Measurements from ENCODE around the gene NCKAP5. TPM values are rescaled to one million over a fixed set of nuclear protein-coding genes. Genes with fewer than 3 reads are reported as not detected.

The NCKAP5 gene
- total and polyA plus RNA-seq, 2 donors = 1.9 to 2.0 TPM

- Histone ChIP-seq H3K4me3 (ENCODE audit: low read length in 2 of 2) (no peak overlapping the region), H3K36me3 (ENCODE audit: control insufficient read depth in 2 of 2, insufficient read depth in 2 of 2, low read length in 1 of 2) (no peaks in the 10 kb centered on the region), H3K27me3 (ENCODE audit: control insufficient read depth in 2 of 2, insufficient read depth in 1 of 2, low read length in 1 of 2) (no peaks in the 10 kb centered on the region), H3K27ac (ENCODE audit: low read depth in 1 of 2, low read length in 1 of 2) (no peak overlapping the region), H3K9me3 (ENCODE audit: control insufficient read depth in 2 of 2, insufficient read depth in 1 of 2, low read length in 1 of 2) (peaks cover 0 to 2% of the 10 kb centered on the region in 2 donors), H3K4me1 (ENCODE audit: control insufficient read depth in 2 of 2, insufficient read depth in 2 of 2, low read length in 2 of 2) (no peaks in the 10 kb centered on the region)
- no peak for DNase-seq (ENCODE audit: low read depth in 6 of 9, low spot score in 9 of 9)
- 91% methylated on average over 2 of the region's 2 CpGs for WGBS
These were observed 779.2 kb downstream of the NCKAP5 start for GRCh38 chr2:132789066-132789465.

- no peak for DNase-seq (ENCODE audit: low read depth in 6 of 9, low spot score in 9 of 9)
- Histone ChIP-seq H3K27ac (ENCODE audit: low read depth in 1 of 2, low read length in 1 of 2) (no peak overlapping the region), H3K4me3 (ENCODE audit: low read length in 2 of 2) (no peak overlapping the region), H3K27me3 (ENCODE audit: control insufficient read depth in 2 of 2, insufficient read depth in 1 of 2, low read length in 1 of 2) (no peaks in the 10 kb centered on the region), H3K36me3 (ENCODE audit: control insufficient read depth in 2 of 2, insufficient read depth in 2 of 2, low read length in 1 of 2) (no peaks in the 10 kb centered on the region), H3K4me1 (ENCODE audit: control insufficient read depth in 2 of 2, insufficient read depth in 2 of 2, low read length in 2 of 2) (no peaks in the 10 kb centered on the region), H3K9me3 (ENCODE audit: control insufficient read depth in 2 of 2, insufficient read depth in 1 of 2, low read length in 1 of 2) (peaks cover 0 to 9% of the 10 kb centered on the region in 2 donors)
- 58% methylated on average over 4 of the region's 4 CpGs for WGBS
These were observed 779.9 kb downstream of the NCKAP5 start for GRCh38 chr2:132788310-132788838.

GRCh38 chr2:132783883-132784282 lies 784.4 kb downstream of the NCKAP5 start:
- DNase-seq (ENCODE audit: low read depth in 6 of 9, low spot score in 9 of 9) = no peak
- WGBS = 95% methylated on average over 11 of the region's 11 CpGs
- Histone ChIP-seq H3K27me3 (ENCODE audit: control insufficient read depth in 2 of 2, insufficient read depth in 1 of 2, low read length in 1 of 2) (no peaks in the 10 kb centered on the region), H3K4me3 (ENCODE audit: low read length in 2 of 2) (no peak overlapping the region), H3K36me3 (ENCODE audit: control insufficient read depth in 2 of 2, insufficient read depth in 2 of 2, low read length in 1 of 2) (no peaks in the 10 kb centered on the region), H3K9me3 (ENCODE audit: control insufficient read depth in 2 of 2, insufficient read depth in 1 of 2, low read length in 1 of 2) (peaks cover 0 to 12% of the 10 kb centered on the region in 2 donors), H3K27ac (ENCODE audit: low read depth in 1 of 2, low read length in 1 of 2) (no peak overlapping the region), H3K4me1 (ENCODE audit: control insufficient read depth in 2 of 2, insufficient read depth in 2 of 2, low read length in 2 of 2) (no peaks in the 10 kb centered on the region)

GRCh38 chr2:132782176-132782783 lies 786.0 kb downstream of the NCKAP5 start:
- no peak overlapping the region for H3K27ac ChIP-seq (ENCODE audit: low read depth in 1 of 2, low read length in 1 of 2)
- WGBS = 90% methylated on average over 7 of the region's 7 CpGs
- H3K9me3 ChIP-seq (ENCODE audit: control insufficient read depth in 2 of 2, insufficient read depth in 1 of 2, low read length in 1 of 2) = peaks cover 0 to 12% of the 10 kb centered on the region in 2 donors
- no peak for DNase-seq (ENCODE audit: low read depth in 6 of 9, low spot score in 9 of 9)
- no peaks in the 10 kb centered on the region for H3K36me3 ChIP-seq (ENCODE audit: control insufficient read depth in 2 of 2, insufficient read depth in 2 of 2, low read length in 1 of 2)
- no peak overlapping the region for H3K4me3 ChIP-seq (ENCODE audit: low read length in 2 of 2)
- H3K4me1 ChIP-seq (ENCODE audit: control insufficient read depth in 2 of 2, insufficient read depth in 2 of 2, low read length in 2 of 2) = no peaks in the 10 kb centered on the region
- no peaks in the 10 kb centered on the region for H3K27me3 ChIP-seq (ENCODE audit: control insufficient read depth in 2 of 2, insufficient read depth in 1 of 2, low read length in 1 of 2)

GRCh38 chr2:132780651-132781050 lies 787.6 kb downstream of the NCKAP5 start:
- no peaks in the 10 kb centered on the region for H3K36me3 ChIP-seq (ENCODE audit: control insufficient read depth in 2 of 2, insufficient read depth in 2 of 2, low read length in 1 of 2)
- no peaks in the 10 kb centered on the region for H3K4me1 ChIP-seq (ENCODE audit: control insufficient read depth in 2 of 2, insufficient read depth in 2 of 2, low read length in 2 of 2)
- 75% methylated on average over 5 of the region's 5 CpGs for WGBS
- DNase-seq (ENCODE audit: low read depth in 6 of 9, low spot score in 9 of 9) = no peak
- no peaks in the 10 kb centered on the region for H3K27me3 ChIP-seq (ENCODE audit: control insufficient read depth in 2 of 2, insufficient read depth in 1 of 2, low read length in 1 of 2)
- H3K27ac ChIP-seq (ENCODE audit: low read depth in 1 of 2, low read length in 1 of 2) = no peak overlapping the region
- peaks cover 0 to 12% of the 10 kb centered on the region in 2 donors for H3K9me3 ChIP-seq (ENCODE audit: control insufficient read depth in 2 of 2, insufficient read depth in 1 of 2, low read length in 1 of 2)
- no peak overlapping the region for H3K4me3 ChIP-seq (ENCODE audit: low read length in 2 of 2)

- H3K4me1 ChIP-seq (ENCODE audit: control insufficient read depth in 2 of 2, insufficient read depth in 2 of 2, low read length in 2 of 2) = no peaks in the 10 kb centered on the region
- WGBS = 88% methylated on average over 1 of the region's 1 CpG
- H3K9me3 ChIP-seq (ENCODE audit: control insufficient read depth in 2 of 2, insufficient read depth in 1 of 2, low read length in 1 of 2) = peaks cover 0 to 12% of the 10 kb centered on the region in 2 donors
- H3K27me3 ChIP-seq (ENCODE audit: control insufficient read depth in 2 of 2, insufficient read depth in 1 of 2, low read length in 1 of 2) = no peaks in the 10 kb centered on the region
- no peak overlapping the region for H3K27ac ChIP-seq (ENCODE audit: low read depth in 1 of 2, low read length in 1 of 2)
- H3K36me3 ChIP-seq (ENCODE audit: control insufficient read depth in 2 of 2, insufficient read depth in 2 of 2, low read length in 1 of 2) = no peaks in the 10 kb centered on the region
- no peak overlapping the region for H3K4me3 ChIP-seq (ENCODE audit: low read length in 2 of 2)
- DNase-seq (ENCODE audit: low read depth in 6 of 9, low spot score in 9 of 9) = no peak
These were observed 789.0 kb downstream of the NCKAP5 start for GRCh38 chr2:132779206-132779721.

GRCh38 chr2:132776287-132776686 lies 792.0 kb downstream of the NCKAP5 start:
- no peaks in the 10 kb centered on the region for H3K27me3 ChIP-seq (ENCODE audit: control insufficient read depth in 2 of 2, insufficient read depth in 1 of 2, low read length in 1 of 2)
- no peak for DNase-seq (ENCODE audit: low read depth in 6 of 9, low spot score in 9 of 9)
- WGBS = 61% methylated on average over 3 of the region's 3 CpGs
- no peaks in the 10 kb centered on the region for H3K9me3 ChIP-seq (ENCODE audit: control insufficient read depth in 2 of 2, insufficient read depth in 1 of 2, low read length in 1 of 2)
- H3K4me3 ChIP-seq (ENCODE audit: low read length in 2 of 2) = no peak overlapping the region
- no peaks in the 10 kb centered on the region for H3K4me1 ChIP-seq (ENCODE audit: control insufficient read depth in 2 of 2, insufficient read depth in 2 of 2, low read length in 2 of 2)
- H3K27ac ChIP-seq (ENCODE audit: low read depth in 1 of 2, low read length in 1 of 2) = no peak overlapping the region
- H3K36me3 ChIP-seq (ENCODE audit: control insufficient read depth in 2 of 2, insufficient read depth in 2 of 2, low read length in 1 of 2) = no peaks in the 10 kb centered on the region

GRCh38 chr2:132774189-132774588 lies 794.1 kb downstream of the NCKAP5 start:
- no peak overlapping the region for H3K4me3 ChIP-seq (ENCODE audit: low read length in 2 of 2)
- DNase-seq (ENCODE audit: low read depth in 6 of 9, low spot score in 9 of 9) = no peak
- no peaks in the 10 kb centered on the region for H3K9me3 ChIP-seq (ENCODE audit: control insufficient read depth in 2 of 2, insufficient read depth in 1 of 2, low read length in 1 of 2)
- no peaks in the 10 kb centered on the region for H3K36me3 ChIP-seq (ENCODE audit: control insufficient read depth in 2 of 2, insufficient read depth in 2 of 2, low read length in 1 of 2)
- H3K27me3 ChIP-seq (ENCODE audit: control insufficient read depth in 2 of 2, insufficient read depth in 1 of 2, low read length in 1 of 2) = no peaks in the 10 kb centered on the region
- WGBS = 94% methylated on average over 2 of the region's 2 CpGs
- H3K27ac ChIP-seq (ENCODE audit: low read depth in 1 of 2, low read length in 1 of 2) = no peak overlapping the region
- no peaks in the 10 kb centered on the region for H3K4me1 ChIP-seq (ENCODE audit: control insufficient read depth in 2 of 2, insufficient read depth in 2 of 2, low read length in 2 of 2)

GRCh38 chr2:132773331-132773730 lies 794.9 kb downstream of the NCKAP5 start:
- no peak overlapping the region for H3K27ac ChIP-seq (ENCODE audit: low read depth in 1 of 2, low read length in 1 of 2)
- H3K9me3 ChIP-seq (ENCODE audit: control insufficient read depth in 2 of 2, insufficient read depth in 1 of 2, low read length in 1 of 2) = no peaks in the 10 kb centered on the region
- no peaks in the 10 kb centered on the region for H3K36me3 ChIP-seq (ENCODE audit: control insufficient read depth in 2 of 2, insufficient read depth in 2 of 2, low read length in 1 of 2)
- H3K4me1 ChIP-seq (ENCODE audit: control insufficient read depth in 2 of 2, insufficient read depth in 2 of 2, low read length in 2 of 2) = no peaks in the 10 kb centered on the region
- H3K27me3 ChIP-seq (ENCODE audit: control insufficient read depth in 2 of 2, insufficient read depth in 1 of 2, low read length in 1 of 2) = no peaks in the 10 kb centered on the region
- DNase-seq (ENCODE audit: low read depth in 6 of 9, low spot score in 9 of 9) = no peak
- 86% methylated on average over 3 of the region's 3 CpGs for WGBS
- no peak overlapping the region for H3K4me3 ChIP-seq (ENCODE audit: low read length in 2 of 2)

All from thymus (tissue), 11 donors.